T-helper 2 cell (primary cell): ENCODE measurements around the gene FASLG.
"Not testable (repeated sequence)": the region's sequence is repeated elsewhere in the genome, so short reads cannot be mapped to it uniquely, and the experiment has no call there.

Experiments
- DNase-seq, 5 experiments: peaks; one replicate each; pipeline versions ENCODE4 v3.0.0 to v3.0.0-alpha.2; 2012 to 2022

Gene FASLG

DNA sequence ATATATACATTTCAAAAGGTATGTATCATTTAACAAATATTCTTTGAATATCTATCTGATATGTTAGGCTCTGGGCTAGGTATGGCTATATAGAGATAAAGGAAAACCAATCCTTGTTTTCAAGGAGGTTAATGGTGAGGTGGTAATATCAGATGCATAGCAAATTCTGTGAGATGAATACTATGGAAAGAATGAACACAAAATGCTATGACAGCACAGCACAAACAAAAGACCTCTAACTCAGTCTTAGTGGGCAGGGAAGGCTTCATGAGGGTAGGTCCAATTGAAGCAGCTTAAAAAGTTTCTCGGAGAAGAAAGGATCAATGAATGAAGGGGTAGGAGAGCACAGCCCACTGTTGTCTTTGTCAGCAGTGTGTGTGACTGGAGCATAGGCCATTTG is 27.2 kb downstream of the FASLG start:
- DNase-seq, result no peak

DNA sequence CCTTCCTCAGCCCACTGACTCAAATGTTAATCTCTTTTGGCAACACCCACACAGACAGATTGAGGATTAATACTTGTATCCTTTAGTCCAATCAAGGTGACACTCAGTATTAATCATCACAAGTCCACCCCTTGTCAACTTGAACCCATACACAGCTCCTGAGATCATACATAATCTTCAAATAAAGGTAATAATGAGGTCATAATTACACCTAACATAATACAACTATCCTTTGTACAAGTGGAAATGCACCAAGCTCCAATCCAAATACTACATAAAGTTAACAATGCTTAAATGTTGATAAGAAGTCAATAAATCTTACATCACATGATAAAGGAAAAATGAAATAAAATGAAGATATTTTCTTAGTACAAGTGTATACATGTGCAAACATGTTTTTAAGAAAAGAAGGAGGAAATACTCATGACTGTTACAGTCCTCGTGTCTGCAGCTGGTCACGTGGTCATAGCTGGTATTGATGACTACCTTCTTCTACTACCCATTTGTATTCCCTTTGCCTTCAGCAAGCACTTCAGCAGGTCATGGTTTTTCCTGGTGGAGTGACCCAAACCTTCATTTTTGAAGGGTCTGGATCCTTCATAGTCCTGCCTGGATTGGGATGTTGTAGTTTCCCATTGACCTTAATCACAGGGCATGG is 29.7 kb downstream of the FASLG start:
- not testable (repeated sequence) for DNase-seq

DNA sequence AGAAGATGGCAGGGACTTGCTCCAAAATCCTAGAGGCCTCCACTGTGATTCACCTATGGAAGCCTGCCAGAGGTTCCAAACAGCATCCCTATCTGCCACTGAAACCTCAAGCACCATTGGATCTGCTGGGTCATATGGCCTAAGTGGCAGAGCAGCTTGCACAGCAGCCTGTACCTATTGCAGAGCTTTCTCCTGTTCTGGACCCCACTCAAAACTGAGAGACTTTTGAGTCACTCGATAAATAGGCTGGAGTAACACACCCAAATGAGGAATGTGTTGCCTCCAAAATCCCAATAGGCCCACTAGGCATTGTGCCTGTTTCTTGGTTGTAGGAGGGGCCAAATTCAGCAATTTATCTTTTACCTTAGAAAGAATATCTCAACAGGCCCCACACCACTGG is 32.0 kb downstream of the FASLG start:
- not testable (repeated sequence) for DNase-seq

DNA sequence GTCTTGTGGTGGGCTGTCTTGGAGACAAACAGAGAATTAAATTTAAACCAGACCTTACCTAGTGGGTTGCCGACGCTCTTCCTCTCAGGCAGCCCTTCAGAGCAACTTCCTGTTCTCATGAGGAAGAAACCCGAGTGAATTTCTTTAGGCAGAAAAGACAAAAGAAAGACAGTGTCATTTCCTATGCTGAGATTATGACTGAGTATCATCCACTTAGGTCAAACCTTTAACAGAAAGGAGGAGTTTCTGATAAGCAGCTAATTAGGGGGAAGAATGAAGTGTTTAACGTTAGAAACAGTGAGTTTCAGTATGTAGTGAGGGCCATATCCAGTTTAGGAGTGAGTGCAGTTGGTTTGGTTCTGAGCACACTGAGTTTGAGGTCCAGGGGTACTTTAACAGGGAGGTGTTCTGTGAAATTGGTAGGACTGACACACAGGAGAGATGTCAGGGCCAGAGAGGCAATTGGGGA is 38.7 kb downstream of the FASLG start:
- peak in 2 of 5 experiments; percentile 58 to 67 for DNase-seq

DNA sequence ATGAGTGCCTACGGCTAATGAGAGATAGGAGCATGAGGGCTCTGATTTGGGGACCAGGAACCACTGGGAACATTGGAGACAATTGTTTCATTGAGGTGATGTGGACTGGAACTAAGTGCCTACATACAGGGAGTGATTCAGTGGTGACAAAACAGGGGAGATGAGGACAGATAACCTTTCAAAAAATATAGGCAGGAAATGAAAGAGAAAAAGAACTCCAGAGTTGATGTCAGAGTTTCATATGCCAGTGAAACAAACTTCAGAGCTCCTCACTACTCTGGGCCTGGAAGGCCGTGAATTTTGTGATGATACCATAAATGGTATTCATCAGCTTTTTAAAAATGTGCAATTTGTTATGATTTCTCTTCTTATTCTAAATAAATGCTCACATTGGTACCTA is 39.3 kb downstream of the FASLG start:
- DNase-seq, result peak in 2 of 5 experiments; percentile 35 to 67

DNA sequence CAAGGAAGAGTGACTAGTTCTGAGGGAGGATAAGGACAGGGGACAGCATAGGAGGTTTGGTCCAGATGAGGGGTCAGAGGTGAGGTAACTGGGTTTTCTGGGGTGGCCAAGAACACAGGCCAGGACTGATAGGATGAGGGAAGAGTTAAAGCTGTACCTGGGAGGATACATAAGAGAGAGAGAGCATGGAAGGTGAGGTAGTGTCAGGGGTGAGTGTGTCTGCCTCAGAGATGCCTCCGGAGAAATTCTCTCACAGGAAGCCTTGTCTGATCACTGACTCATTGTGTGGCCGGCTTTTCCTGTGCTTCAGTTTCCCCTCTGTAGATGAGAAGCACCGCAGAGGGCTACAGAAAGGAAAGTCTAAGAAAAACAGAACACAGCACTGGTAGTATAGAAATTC is 40.2 kb downstream of the FASLG start:
- DNase-seq, result peak; percentile 15 to 90 (median 55)

DNA sequence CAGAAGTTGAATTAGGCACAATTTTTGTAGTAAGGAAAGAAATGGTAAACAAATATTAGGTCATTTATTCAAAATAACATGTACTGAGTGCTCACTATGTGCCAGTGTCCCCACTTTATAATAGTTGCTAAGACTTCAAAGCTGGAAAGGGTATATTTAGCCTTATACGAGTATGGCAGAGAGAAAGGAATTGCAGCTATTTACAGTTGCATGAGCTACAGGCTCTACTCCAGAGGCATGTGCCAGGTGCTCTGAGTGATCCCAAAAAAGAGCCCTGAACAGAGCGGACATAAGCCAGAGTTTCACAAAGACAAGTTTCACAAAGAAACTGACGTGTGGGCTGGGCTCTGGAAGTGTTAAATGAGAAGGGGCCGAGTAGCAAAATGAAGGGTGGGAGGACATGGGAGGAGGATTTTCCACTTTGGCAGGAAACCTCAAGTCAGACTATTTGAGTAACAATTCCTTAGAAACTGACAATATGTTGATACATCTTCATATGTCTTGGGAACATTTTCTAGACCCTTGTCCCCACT is 40.9 kb downstream of the FASLG start:
- DNase-seq, result no peak

DNA sequence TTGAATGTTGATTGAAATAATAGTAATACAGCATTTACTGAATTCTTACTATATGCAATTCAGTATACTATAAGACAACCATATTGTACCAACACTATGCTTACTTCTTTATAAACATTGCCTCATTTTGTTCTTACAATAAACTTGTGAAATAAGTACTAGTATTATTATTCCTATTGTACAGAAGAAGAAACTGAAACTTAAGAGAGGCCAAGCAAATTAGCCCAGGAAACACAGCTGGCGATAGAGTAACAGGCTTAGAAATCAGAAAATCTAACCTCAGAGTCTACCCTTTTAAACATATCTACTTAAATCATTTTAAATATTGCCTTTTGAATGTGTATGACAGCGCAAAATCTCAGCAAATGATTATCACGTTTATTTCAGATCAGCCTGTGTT is 41.7 kb downstream of the FASLG start:
- peak in 1 of 5 experiments; percentile 28 for DNase-seq

DNA sequence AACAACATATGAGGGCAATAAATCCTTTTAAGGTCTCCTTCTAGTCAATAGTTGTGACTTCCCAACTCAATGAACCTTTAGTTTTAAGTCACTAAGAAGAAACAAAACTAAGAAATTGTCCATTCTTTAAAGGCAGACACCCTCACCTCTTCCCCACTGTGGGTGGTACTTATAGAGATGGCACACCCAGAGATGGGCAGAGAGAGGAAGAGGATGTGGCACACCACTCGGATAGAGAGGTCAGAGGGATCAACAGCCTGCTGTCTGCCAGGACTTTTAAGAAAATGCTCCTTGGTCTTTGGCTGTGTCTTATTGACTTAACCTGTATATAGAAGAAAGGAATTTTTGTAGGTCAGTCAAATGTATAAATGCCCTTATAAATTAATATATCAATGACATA is 45.1 kb downstream of the FASLG start:
- peak in 2 of 5 experiments; percentile 43 to 54 for DNase-seq

DNA sequence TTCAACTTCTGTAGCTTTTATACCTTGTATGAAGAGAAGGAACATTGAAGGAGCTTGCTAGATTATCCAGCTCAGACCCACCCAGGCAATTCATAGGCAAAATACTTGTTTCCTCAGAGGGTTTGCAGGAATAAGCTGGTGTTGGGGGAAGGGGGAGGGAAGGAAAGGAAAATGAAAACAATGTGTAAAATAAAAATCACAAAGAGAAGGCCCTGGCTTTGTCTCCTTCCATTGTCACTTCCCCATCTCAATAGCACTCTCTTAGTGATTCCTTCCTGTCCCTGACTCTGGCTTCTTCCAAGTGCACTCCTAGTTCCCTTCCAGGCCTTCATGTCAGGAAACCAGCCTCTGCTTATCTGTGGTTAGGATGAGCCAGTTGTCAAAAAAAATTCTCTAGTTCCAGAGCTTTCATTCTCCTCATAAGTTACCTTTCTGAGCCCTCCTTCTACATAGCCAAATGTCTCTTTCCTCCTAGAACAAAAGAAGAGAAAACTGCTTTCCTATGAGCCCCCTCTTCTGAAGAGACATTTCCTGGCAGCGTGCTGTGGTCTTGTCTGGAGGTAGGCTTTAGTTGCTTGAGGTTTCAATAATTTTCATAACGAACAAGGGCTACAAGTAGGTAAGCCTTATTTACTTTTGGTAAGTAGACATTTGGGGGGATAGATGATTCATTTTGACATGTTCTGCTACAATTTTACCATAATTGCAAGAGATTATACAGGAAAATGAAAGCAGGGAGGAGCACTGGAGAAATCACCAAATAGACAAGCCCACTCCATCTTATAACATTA is 45.7 kb downstream of the FASLG start:
- no peak for DNase-seq

DNA sequence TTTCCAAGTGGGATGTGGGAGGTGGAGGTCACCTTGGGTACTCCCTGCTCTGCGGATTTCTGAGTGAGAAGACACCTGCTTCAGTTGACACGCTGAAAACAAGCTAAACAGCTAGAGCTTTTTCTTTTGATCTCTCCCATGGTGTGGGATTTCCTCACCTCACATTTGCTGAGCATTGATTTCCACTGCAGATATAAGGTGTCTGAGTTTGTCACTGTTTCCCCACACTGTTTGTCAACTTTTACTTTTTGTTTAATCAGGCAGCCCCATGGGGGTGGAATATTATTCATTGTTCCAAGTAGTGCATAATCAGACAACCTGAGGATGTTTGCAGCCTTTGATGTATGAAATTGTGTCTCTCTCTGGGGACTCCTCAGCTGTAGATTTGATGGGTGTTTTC is 49.5 kb downstream of the FASLG start:
- DNase-seq, result peak in 3 of 5 experiments; percentile 6 to 72 (median 54)

DNA sequence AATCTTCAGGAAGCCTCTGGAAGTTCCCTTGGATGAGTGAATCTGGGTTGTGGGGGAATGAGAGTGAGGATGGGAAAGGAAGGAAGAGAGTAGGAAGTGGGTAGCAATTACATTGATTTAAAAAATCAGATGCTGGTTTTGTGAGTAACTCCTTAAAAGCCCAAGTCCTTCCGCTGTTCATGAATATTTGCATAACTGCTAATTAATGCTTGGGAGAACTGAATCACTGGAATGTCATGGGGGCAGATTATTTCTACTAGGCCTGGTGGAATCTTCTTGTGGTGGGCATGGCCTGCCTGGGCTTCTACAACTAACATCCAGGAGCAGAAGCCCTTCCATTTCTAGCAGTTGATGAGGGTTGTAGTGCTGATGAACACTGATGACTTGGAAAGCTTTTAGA is 52.7 kb downstream of the FASLG start:
- no peak for DNase-seq

DNA sequence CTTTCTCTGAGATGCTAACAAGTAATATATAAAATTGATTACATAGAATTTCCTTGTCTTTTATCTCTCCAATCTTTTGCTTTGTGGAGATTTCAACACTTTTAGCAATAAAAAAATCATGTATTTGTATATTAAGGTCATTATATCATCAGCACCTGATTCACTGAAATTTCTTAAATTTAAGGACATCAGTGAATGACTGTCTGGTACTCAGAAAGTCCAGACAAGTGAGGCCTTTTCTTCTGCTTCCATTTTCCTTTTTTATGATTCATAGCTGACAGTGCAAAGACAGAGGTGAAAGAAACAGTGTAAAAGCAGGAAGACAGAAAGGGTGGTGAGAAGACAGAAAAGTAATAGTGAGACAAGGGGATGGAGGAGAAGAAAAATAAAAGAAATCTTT is 54.6 kb downstream of the FASLG start:
- no peak for DNase-seq
